Measurements from ENCODE around the gene SNX17. TPM values are rescaled to one million over a fixed set of nuclear protein-coding genes. Genes with fewer than 3 reads are reported as not detected.

Gene SNX17
- total and polyA plus RNA-seq, 2 of the 13 experiments (the other 11 are each of a cell fraction or from before 2014, with no cell fraction given), result 75.0 to 109 TPM

GRCh38 chr2:27323596-27324285 is 46.7 kb upstream of the SNX17 start:
- FAIRE-seq, result no peak
- Histone ChIP-seq H2AFZ (ENCODE audit: low read length) (no peak overlapping the region), H3K27ac (ENCODE audit: extremely low read length, insufficient read depth, low read length) (peak overlapping the region; percentile 91), H3K36me3 (replicated peaks in 1 of 2; ENCODE audit: control insufficient read depth in 1 of 2, insufficient read depth in 2 of 2, low read length in 2 of 2) (peaks cover 12 to 29% of the 10 kb centered on the region in 2 experiments), H3K4me3 (replicated peaks in 1 of 3; ENCODE audit: insufficient read depth in 1 of 3, low read depth in 2 of 3, low read length in 3 of 3) (peak overlapping the region; percentile 82 to 86 (median 83)), H4K20me1 (ENCODE audit: insufficient read depth, low read length) (no peaks in the 10 kb centered on the region), H3K9me3 (ENCODE audit: low read length) (no peaks in the 10 kb centered on the region), H3K4me1 (ENCODE audit: insufficient read depth, low read length) (peaks cover 33% of the 10 kb centered on the region), H3K27me3 (ENCODE audit: control insufficient read depth in 1 of 2, insufficient read depth in 2 of 2, low read length in 2 of 2) (peaks cover 0 to 4% of the 10 kb centered on the region in 2 experiments; a peak in 1 of 5 replicates), H3K79me2 (ENCODE audit: insufficient read depth, low read length) (peaks cover 25% of the 10 kb centered on the region), H3K4me2 (ENCODE audit: low read depth, low read length) (peak overlapping the region; percentile 95), H3K9ac (ENCODE audit: insufficient read depth, low read depth, low read length) (peak overlapping the region; percentile 99)
- in situ Hi-C loops (cut with HindIII; ENCODE audit: extremely low pct_ligation_motif_present, low pct_unique_long_range_greater_than_20kb) (loop anchor here (5.0 kb wide), 1 partner anchor 49 kb away; the partner anchor contains the start of genes EIF2B4 and SNX17), intact Hi-C loops (cut with micrococcal nuclease; ENCODE audit: unreplicated experiment) (no loop called here)
- 4% methylated on average over 5 of the region's 5 CpGs for WGBS (ENCODE audit: low lambda C conversion rate)
- DNase-seq (ENCODE audit: low spot score), result no peak
- no peak for ATAC-seq
- no TSS peak for BruUV-seq (replicated peaks)
- ChIA-PET CTCF (ENCODE audit: low intra/inter-chr PET ratio, low total read pairs) (no interaction called here), POLR2A (interaction anchor here (0.9 to 5.0 kb wide), 13 partner anchors 8 to 230 kb away, joined by 3 to 73 read pairs (median 5); partner anchors contain the start of genes EIF2B4, GTF3C2, NRBP1 and PPM1G)
- TF ChIP-seq ZNF3 (CRISPR knock-in tag; IDR thresholded peaks at IDR 0.05) (0 out of 2 replicates have a peak, but pooled peaks have one; percentile 60), ETS1 (CRISPR knock-in tag; IDR thresholded peaks at IDR 0.05) (no peak), NFIC (IDR thresholded peaks at IDR 0.05; ENCODE audit: low read length) (peak; percentile 53; the same call in 1 of the 2 replicates), XBP1 (CRISPR knock-in tag; IDR thresholded peaks at IDR 0.05) (no peak), ZNF124 (CRISPR knock-in tag; IDR thresholded peaks at IDR 0.05) (no peak), ZNF878 (CRISPR knock-in tag; IDR thresholded peaks at IDR 0.05) (0 out of 2 replicates have a peak, but pooled peaks have one; percentile 44), ZFP37 (CRISPR knock-in tag; IDR thresholded peaks at IDR 0.05; ENCODE audit: borderline replicate concordance) (no peak), ZBTB14 (CRISPR knock-in tag; IDR thresholded peaks at IDR 0.05) (no peak), ARNT2 (CRISPR knock-in tag; IDR thresholded peaks at IDR 0.05; ENCODE audit: low read depth) (no peak), MLX (CRISPR knock-in tag; IDR thresholded peaks at IDR 0.05) (no peak), ZNF780A (CRISPR knock-in tag; IDR thresholded peaks at IDR 0.05) (0 out of 2 replicates have a peak, but pooled peaks have one; percentile 11), HNRNPH1 (optimal IDR thresholded peaks at IDR 0.05; ENCODE audit: low read depth, low read length) (no peak), ZFY (CRISPR knock-in tag; IDR thresholded peaks at IDR 0.05) (no peak), SRSF4 (IDR thresholded peaks at IDR 0.05; ENCODE audit: low read depth, low read length, poor library complexity, severe bottlenecking) (no peak), ZNF512 (CRISPR knock-in tag; IDR thresholded peaks at IDR 0.05) (no peak), ZMAT5 (CRISPR knock-in tag; IDR thresholded peaks at IDR 0.05; ENCODE audit: borderline replicate concordance, low read depth) (no peak), ZNF121 (CRISPR knock-in tag; IDR thresholded peaks at IDR 0.05) (no peak), ZSCAN21 (CRISPR knock-in tag; IDR thresholded peaks at IDR 0.05; ENCODE audit: borderline replicate concordance) (no peak), RBM22 (optimal IDR thresholded peaks at IDR 0.05; ENCODE audit: low read length) (no peak), ZNF572 (CRISPR knock-in tag; IDR thresholded peaks at IDR 0.05) (no peak)

All from HepG2 (cell line).